Prostate gland (tissue), 2 donors: ENCODE data around the gene GPR84. TPM values are rescaled to one million over a fixed set of nuclear protein-coding genes. Genes with fewer than 3 reads are reported as not detected.

Source experiments
- DNase-seq: peaks from one replicate; pipeline ENCODE4 v3.0.0-alpha.2; 2019; ENCODE audit warnings: low spot score
- H3K27ac ChIP-seq, 2 donors: fragments of 200-600 bp; sonication (generic); 2 replicates each; pipeline ENCODE4 v1.5.1; 2017 to 2019
- H3K27me3 ChIP-seq: fragments of 200-600 bp; sonication (generic); replicated peaks from 2 replicates; pipeline ENCODE4 v1.5.1; 2019; ENCODE audit not compliant: insufficient read depth
- H3K36me3 ChIP-seq, 2 donors: fragments of 200-600 bp; sonication (generic); 1 replicate in 1 of 2; 2 replicates in 1 of 2; pipeline versions ENCODE4 v1.5.1 to v1.8.1; 2017 to 2019
- H3K4me1 ChIP-seq: fragments of 200-600 bp; sonication (generic); replicated peaks from 2 replicates; pipeline ENCODE4 v1.5.1; 2019
- H3K4me3 ChIP-seq, 2 donors: fragments of 200-600 bp; sonication (generic); 2 replicates each; pipeline ENCODE4 v1.5.1; 2017 to 2019
- H3K9me3 ChIP-seq: fragments of 200-600 bp; sonication (generic); 2 replicates; pipeline ENCODE4 v1.5.1; 2017
- POLR2A ChIP-seq: fragments of 450-650 bp; IDR thresholded peaks from one replicate; pipeline ENCODE4 v1.6.1; 2016; ENCODE audit warnings: antibody characterized with exemption, mild to moderate bottlenecking
- POLR2AphosphoS5 ChIP-seq: sonication (generic); formaldehyde crosslinking; IDR thresholded peaks from one replicate; pipeline ENCODE4 v1.6.1; 2017; ENCODE audit warnings: antibody characterized with exemption
- WGBS: methylation state at CpG from one replicate; pipeline ENCODE4 v1.1.5; 2018; 5-methylcytosine and 5-hydroxymethylcytosine counted together
- intact Hi-C: fragments of 100-400 bp; cut with DNase I; formaldehyde crosslinking; loops from one replicate; pipeline ENCODE4 v1.14.2; 2022
- total RNA-seq, 2 donors: library from RNA; depleted of rRNA; stranded (reverse); fragments of >200 nt; gene quantifications; one replicate each; pipeline ENCODE4 v1.1.0, GENCODE V29; 2016
- TF ChIP-seq, protein P1 (sequence below), 4 experiments: fragments of 200-600 bp in 2 of 4; fragments of 450-650 bp in 2 of 4; sonication (generic) in 2 of 4; IDR thresholded peaks; 1 replicate in 3 of 4; 2 replicates in 1 of 4; pipeline ENCODE4 v1.5.1; 2016 to 2019; ENCODE audit warnings: antibody characterized with exemption in 4 of 4, mild to moderate bottlenecking in 2 of 4, moderate library complexity in 2 of 4

GPR84 gene
- total RNA-seq, 2 donors from 2014 or later, result 0.97 TPM; not detected in 1

DNA sequence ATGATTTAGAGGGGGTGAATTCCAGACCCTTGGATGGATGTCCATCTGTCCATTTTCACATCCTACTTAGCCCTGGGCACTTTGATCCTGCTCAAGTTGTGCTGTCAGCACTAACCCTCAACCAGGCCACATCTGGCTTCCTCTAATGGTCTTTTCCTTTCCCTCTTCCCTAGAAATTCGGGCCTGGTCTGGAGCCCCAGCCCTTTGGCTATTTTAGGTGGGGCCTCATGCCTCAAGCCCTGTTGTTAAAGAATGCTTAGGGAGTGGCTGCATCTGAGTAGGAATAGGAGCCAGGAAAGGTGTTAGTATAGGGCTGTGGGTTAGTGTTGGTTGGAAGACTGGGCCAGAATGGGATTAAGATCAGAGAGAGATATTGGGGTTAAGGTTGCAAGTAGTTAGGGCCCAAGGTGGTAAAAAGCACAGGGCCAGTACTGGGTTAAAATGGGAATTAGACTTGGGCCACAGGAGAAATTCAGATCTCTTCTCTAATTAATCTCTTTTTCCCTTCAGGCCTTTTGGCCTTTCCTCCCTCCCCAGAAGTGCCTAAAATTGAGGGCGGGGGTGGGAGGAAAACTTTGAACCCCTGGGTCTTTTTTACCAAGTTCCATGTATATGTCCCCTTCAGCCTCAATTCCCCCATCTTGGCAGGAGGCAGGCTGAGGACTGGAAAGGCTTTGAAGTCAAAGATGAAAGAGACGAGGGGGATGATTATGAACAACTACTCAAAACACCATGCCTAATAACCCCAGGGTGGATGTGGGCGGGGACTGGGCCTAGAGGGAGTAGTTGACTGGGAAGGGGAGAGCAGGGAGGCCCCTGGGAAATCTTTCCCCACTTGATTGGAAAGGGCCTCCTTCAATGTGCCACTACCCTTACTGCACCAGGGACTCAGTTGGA lies 24.2 kb upstream of the GPR84 start:
- no peak for DNase-seq
- WGBS, result 69% methylated on average over 4 of the region's 4 CpGs
- Histone ChIP-seq H3K4me1 (peaks cover 8% of the 10 kb centered on the region), H3K4me3 (no peak overlapping the region), H3K36me3 (no peaks in the 10 kb centered on the region), H3K27me3 (no peaks in the 10 kb centered on the region), H3K27ac (peak overlapping the region; percentile 90 to 94), H3K9me3 (no peaks in the 10 kb centered on the region)
- intact Hi-C loops, result no loop called here
- TF ChIP-seq POLR2A (no peak), POLR2AphosphoS5 (no peak)
- TF ChIP-seq, protein P1, sequence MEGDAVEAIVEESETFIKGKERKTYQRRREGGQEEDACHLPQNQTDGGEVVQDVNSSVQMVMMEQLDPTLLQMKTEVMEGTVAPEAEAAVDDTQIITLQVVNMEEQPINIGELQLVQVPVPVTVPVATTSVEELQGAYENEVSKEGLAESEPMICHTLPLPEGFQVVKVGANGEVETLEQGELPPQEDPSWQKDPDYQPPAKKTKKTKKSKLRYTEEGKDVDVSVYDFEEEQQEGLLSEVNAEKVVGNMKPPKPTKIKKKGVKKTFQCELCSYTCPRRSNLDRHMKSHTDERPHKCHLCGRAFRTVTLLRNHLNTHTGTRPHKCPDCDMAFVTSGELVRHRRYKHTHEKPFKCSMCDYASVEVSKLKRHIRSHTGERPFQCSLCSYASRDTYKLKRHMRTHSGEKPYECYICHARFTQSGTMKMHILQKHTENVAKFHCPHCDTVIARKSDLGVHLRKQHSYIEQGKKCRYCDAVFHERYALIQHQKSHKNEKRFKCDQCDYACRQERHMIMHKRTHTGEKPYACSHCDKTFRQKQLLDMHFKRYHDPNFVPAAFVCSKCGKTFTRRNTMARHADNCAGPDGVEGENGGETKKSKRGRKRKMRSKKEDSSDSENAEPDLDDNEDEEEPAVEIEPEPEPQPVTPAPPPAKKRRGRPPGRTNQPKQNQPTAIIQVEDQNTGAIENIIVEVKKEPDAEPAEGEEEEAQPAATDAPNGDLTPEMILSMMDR (IDR thresholded peaks at IDR 0.05), result no peak

DNA sequence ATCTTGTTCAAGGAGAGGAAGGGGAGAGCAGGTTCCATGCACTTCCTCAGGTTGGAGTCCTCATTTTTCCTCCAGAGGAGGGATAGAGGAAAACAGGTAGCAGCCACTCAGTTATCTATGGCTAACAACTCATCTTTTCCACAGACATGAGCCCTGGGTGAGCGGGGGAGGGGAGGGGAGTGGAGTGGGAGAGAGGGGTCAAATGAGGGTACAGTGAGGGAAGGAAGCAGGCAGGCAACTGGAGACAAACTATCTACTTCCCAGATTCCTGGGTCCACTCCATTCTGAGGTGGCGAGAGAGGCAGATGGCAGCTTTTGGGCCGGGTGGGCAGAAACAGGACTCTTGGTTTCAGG lies 22.8 kb upstream of the GPR84 start:
- H3K9me3 ChIP-seq, result no peaks in the 10 kb centered on the region
- no peaks in the 10 kb centered on the region for H3K36me3 ChIP-seq
- no peak for TF ChIP-seq POLR2A
- H3K27me3 ChIP-seq, result no peaks in the 10 kb centered on the region
- H3K4me1 ChIP-seq, result peaks cover 8% of the 10 kb centered on the region
- H3K27ac ChIP-seq, result peak overlapping the region; percentile 90 to 94
- DNase-seq, result no peak
- H3K4me3 ChIP-seq, result no peak overlapping the region
- 91% methylated on average over 3 of the region's 3 CpGs for WGBS
- intact Hi-C loops, result no loop called here

DNA sequence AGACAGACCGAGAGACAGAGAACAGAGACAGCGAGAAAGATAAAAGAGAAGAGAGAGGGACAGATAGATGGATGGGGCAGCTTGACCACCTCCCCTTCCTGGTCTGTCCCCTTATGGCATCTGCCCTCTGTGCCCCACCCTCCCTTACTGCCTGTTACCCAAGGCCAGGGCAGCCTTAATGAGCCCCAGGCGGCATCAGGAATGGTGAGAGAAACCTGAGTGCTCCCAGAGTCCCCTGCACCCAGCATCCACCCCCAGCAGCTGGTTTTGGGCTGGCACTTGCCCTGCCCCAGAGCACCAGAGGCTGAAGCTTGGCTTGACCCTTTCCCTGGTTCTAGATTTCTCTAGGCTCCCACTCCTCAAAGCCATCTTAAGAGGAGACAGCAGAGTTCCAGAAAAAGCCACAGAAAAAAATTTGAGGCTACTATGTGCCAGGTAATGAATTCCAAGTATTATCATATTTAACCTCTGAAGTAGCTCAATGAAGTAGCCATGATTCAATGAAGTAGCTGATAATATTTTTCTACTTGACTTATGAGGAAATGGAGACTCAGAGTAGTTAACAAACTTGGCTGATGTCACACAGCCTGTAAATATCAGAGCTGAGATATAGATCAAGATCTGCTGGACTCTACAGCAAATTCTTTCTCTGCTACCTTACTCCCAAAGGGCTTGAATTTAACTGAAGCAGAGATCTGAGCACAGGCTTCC lies 22.3 kb upstream of the GPR84 start:
- no peak for DNase-seq
- Histone ChIP-seq H3K4me1 (peaks cover 8% of the 10 kb centered on the region), H3K4me3 (no peak overlapping the region), H3K27ac (peak overlapping the region; percentile 90 to 94), H3K9me3 (no peaks in the 10 kb centered on the region), H3K27me3 (no peaks in the 10 kb centered on the region), H3K36me3 (no peaks in the 10 kb centered on the region)
- 84% methylated on average over 3 of the region's 3 CpGs for WGBS
- intact Hi-C loops, result no loop called here
- no peak for TF ChIP-seq POLR2AphosphoS5
- no peak for TF ChIP-seq POLR2A
- TF ChIP-seq, protein P1 (IDR thresholded peaks at IDR 0.05), result no peak

DNA sequence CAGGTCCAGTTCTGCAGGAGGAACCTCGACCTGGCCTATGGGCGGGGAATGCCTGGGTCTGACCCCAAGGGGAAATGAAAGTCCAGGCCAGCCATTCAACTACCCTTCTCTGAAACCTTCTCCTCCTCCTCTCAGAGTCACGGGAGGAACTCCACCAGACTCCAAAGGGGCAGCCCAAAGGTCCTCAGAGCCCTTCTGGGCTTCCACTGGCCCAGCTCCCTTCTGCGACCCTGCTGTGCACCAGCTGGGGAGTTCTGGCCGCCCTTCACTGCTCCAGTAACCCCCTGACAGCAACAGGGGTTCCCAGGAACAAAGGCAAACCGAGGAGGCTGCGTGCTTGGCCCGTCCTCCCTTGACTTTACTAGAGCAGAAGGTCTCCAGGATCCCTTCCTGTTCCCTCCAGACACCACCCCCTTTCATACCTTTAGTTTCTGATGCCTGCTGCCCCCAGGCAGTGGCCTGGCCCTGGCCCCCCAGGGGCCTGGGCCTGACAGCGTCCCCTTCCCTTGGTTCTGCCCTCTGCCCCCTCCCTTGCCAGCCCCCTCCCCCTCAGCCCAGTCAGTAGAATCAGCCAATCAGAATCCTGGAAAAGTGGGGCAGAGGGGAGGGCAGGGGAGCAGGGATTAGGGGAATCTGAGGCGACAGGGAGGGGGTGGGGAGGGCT lies 21.1 kb upstream of the GPR84 start:
- WGBS, result 63% methylated on average over 10 of the region's 10 CpGs
- TF ChIP-seq POLR2A (no peak), POLR2AphosphoS5 (no peak)
- Histone ChIP-seq H3K4me3 (no peak overlapping the region), H3K4me1 (peaks cover 8% of the 10 kb centered on the region), H3K9me3 (no peaks in the 10 kb centered on the region), H3K27me3 (no peaks in the 10 kb centered on the region), H3K36me3 (no peaks in the 10 kb centered on the region), H3K27ac (peak overlapping the region; percentile 90 to 94)
- intact Hi-C loops, result no loop called here
- no peak for DNase-seq

DNA sequence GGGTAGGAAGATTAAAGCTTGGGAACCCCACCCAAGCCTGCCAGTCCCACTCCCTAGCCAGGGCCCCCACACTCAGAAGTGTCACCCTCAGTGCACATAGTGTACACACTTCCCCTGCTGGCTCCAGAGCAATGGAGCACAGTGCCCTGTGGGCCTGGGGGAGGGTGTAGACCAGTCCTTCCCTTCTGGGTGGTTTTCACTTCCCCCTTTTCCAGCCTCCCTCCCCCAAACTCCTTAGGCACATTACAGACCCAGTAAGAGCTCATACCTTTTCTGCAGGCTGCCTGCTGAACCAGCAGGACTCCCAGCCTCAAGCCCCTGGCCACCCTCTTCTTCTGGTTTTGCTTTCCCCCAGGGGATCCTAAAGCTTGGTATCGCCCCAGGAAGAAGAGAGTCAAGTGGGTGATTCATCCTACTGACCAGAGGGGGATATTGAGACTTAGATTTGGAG lies 20.3 kb upstream of the GPR84 start, which contains the start of gene ZNF385A:
Gene ZNF385A, minus strand, starts transcription at position 143 of the 451 bp plus-strand sequence. CDS start 219 bp downstream, outside the sequence.
- Histone ChIP-seq H3K27ac (peak within 1 kb of the TSS; percentile 90 to 94), H3K36me3 (no peaks in the 10 kb centered on the region), H3K4me3 (no peak within 1 kb of the TSS), H3K9me3 (no peaks in the 10 kb centered on the region), H3K4me1 (peaks cover 8% of the 10 kb centered on the region), H3K27me3 (no peaks in the 10 kb centered on the region)
- no peak for TF ChIP-seq POLR2AphosphoS5
- intact Hi-C loops, result no loop called here
- DNase-seq, result no peak
- 86% methylated on average over 1 of the region's 1 CpG for WGBS

DNA sequence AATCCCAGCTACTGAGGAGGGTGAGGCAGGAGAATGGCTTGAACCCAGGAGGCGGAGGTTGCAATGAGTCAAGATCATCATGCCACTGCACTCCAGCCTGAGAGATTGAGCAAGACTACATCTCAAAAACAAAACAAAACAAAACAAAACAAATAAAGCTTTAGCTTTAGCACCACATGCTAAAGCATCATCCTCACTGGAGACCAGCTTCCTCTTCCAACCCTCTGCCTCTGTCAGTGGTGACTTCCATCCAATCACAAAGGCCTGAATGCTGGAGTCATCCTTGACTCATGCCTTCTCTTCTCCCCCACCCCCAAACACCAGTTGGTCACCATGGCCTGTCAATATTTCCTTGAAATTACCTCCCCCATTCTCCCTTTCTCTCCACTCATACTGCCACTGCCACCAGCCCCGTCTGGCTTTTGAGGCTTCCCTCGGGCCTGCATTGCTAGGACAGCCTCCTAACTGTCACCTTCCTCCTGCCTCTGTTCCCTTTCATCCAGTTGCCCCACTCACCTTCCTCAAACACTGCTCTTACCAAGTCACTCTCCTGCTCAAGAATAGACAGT lies 18.8 kb upstream of the GPR84 start:
- Histone ChIP-seq H3K36me3 (no peaks in the 10 kb centered on the region), H3K27ac (no peak overlapping the region), H3K4me1 (peaks cover 12% of the 10 kb centered on the region), H3K4me3 (no peak overlapping the region), H3K9me3 (no peaks in the 10 kb centered on the region), H3K27me3 (no peaks in the 10 kb centered on the region)
- TF ChIP-seq POLR2A (no peak), POLR2AphosphoS5 (no peak)
- TF ChIP-seq, protein P1 (IDR thresholded peaks at IDR 0.05), result no peak
- DNase-seq, result no peak
- WGBS, result 81% methylated on average over 3 of the region's 3 CpGs
- intact Hi-C loops, result no loop called here
